Vagina (tissue), 2 donors: ENCODE measurements around the gene TSPEAR.

Experiments
- CTCF ChIP-seq, 3 experiments: fragments of 450-650 bp in 2 of 3; fragments of 200-600 bp in 1 of 3; sonication (generic) in 1 of 3; IDR thresholded peaks; one replicate each; pipeline ENCODE4 v1.5.1; 2017 to 2019; ENCODE audit warnings: antibody characterized with exemption in 3 of 3, mild to moderate bottlenecking in 2 of 3, moderate library complexity in 2 of 3
- POLR2A ChIP-seq, 2 donors: fragments of 450-650 bp; IDR thresholded peaks; one replicate each; pipeline ENCODE4 v1.6.1; 2017; ENCODE audit warnings: antibody characterized with exemption in 2 of 2, mild to moderate bottlenecking in 2 of 2, moderate library complexity in 2 of 2

DNA sequence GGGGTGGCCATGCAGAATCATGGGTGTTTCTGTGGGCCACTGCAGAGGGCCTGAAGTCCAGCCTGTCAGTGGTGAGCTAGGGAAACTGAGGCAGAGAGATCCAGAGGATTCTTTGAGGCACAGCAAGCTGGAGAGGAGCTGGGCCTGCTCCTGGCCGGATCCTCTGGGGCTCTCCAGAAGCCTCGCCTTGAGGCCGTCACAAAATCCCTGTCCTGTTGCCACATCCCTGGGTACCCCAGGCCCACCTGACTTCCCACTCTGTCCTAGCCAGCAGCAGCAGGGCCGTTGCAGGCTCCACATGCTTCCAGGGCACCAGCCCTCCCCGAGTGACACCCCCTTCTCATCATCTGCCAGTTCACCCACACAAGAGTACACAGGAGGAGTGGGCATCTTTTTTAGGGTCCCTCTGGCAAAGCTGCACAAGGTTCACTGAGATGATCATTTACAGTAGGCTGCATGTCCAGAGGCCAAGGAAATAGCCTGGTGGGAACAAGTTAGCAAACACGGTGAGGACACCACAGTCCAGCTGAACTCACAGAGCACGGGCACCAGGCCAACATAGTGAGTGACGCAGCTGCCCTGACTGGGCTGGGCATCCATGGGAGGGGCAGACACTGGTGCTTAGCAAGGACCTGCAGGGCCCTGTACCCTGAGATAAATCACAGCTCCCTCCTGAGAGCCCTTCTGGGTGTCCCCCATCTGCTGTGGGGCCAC lies 25.1 kb upstream of the TSPEAR start:
- TF ChIP-seq CTCF (IDR thresholded peaks at IDR 0.05) (no peak), POLR2A (IDR thresholded peaks at IDR 0.05) (no peak)
